H1 (cell line): ENCODE measurements around the gene HINT2. TPM values are rescaled to one million over a fixed set of nuclear protein-coding genes. Genes with fewer than 3 reads are reported as not detected.

Experiments used
- CTCF ChIA-PET: fragments of 300-600 bp; sonication (Branson Sonifier 250); formaldehyde crosslinking; loops from one replicate; lab custom pipeline; 2021; ENCODE audit not compliant: partially characterized antibody; lab: Charles Lee
- POLR2A ChIA-PET: fragments of 300-600 bp; sonication (Branson Sonifier 250); formaldehyde crosslinking; loops from one replicate; lab custom pipeline; 2021; ENCODE audit warnings: inconsistent platforms; ENCODE audit not compliant: partially characterized antibody; lab: Charles Lee
- DNase-seq, 2 experiments: peaks; one replicate each; pipeline versions ENCODE4 v3.0.0 to v3.0.0-alpha.2; 2010 to 2022; ENCODE audit warnings: low spot score in 2 of 2, low read depth in 1 of 2, mixed read lengths in 1 of 2
- FAIRE-seq: peaks from 2 replicates; lab custom pipeline; 2011; peaks lifted over from hg19 to GRCh38; lab: Jason Lieb, UNC
- H2AFZ ChIP-seq: 2 replicates; pipeline ENCODE4 v1.8.1; 2012; ENCODE audit warnings: low read length, inconsistent platforms
- H2AK5ac ChIP-seq: 2 replicates; pipeline ENCODE4 v1.6.1; 2013; ENCODE audit warnings: low read depth, low read length
- H2BK120ac ChIP-seq: replicated peaks from 2 replicates; pipeline ENCODE3; 2013; ENCODE audit warnings: low read depth, low read length, inconsistent platforms
- H2BK12ac ChIP-seq: 2 replicates; pipeline ENCODE4 v1.6.1; 2013; ENCODE audit warnings: low read depth, low read length
- H2BK15ac ChIP-seq: 2 replicates; pipeline ENCODE4 v1.6.1; 2013; ENCODE audit warnings: low read length
- H2BK20ac ChIP-seq: 2 replicates; pipeline ENCODE4 v1.6.1; 2013; ENCODE audit warnings: low read length
- H2BK5ac ChIP-seq: 2 replicates; pipeline ENCODE4 v1.6.1; 2013; ENCODE audit warnings: low read depth, low read length
- H3K14ac ChIP-seq: 2 replicates; pipeline ENCODE4 v1.6.1; 2013; ENCODE audit warnings: inconsistent platforms; ENCODE audit not compliant: insufficient read length
- H3K18ac ChIP-seq: 2 replicates; pipeline ENCODE4 v1.6.1; 2013; ENCODE audit warnings: low read length; ENCODE audit errors: extremely low read depth
- H3K23ac ChIP-seq: 2 replicates; pipeline ENCODE4 v1.6.1; 2013; ENCODE audit warnings: inconsistent platforms; ENCODE audit not compliant: insufficient read length
- H3K23me2 ChIP-seq: 2 replicates; pipeline ENCODE4 v1.6.1; 2013; ENCODE audit warnings: low read depth, low read length
- H3K27ac ChIP-seq: 2 replicates; pipeline ENCODE4 v1.6.1; 2011; ENCODE audit warnings: low read depth, low read length, inconsistent platforms
- H3K27me3 ChIP-seq, 4 experiments: replicated peaks in 1 of 4; 1 replicate in 1 of 4; 2 replicates in 3 of 4; pipeline versions ENCODE4 v1.6.1 to v1.8.1; 2011 to 2013; ENCODE audit warnings: low read length in 3 of 4, mild to moderate bottlenecking in 3 of 4, inconsistent platforms in 2 of 4, mixed read lengths in 2 of 4, moderate library complexity in 1 of 4; ENCODE audit not compliant: control insufficient read depth in 3 of 4, insufficient read depth in 3 of 4; ENCODE audit errors: extremely low read depth in 1 of 4
- H3K36me3 ChIP-seq, 4 experiments: 2 replicates each; pipeline versions ENCODE4 v1.6.1 to v1.8.1; 2011 to 2013; ENCODE audit warnings: mild to moderate bottlenecking in 4 of 4, low read length in 3 of 4, moderate library complexity in 2 of 4, control low read depth in 1 of 4, inconsistent platforms in 1 of 4; ENCODE audit not compliant: insufficient read depth in 4 of 4, control insufficient read depth in 2 of 4
- H3K4ac ChIP-seq: replicated peaks from 2 replicates; pipeline ENCODE3; 2013; ENCODE audit warnings: low read length, low read depth, mixed read lengths, inconsistent platforms; ENCODE audit not compliant: insufficient read length
- H3K4me1 ChIP-seq, 4 experiments: replicated peaks in 1 of 4; 1 replicate in 1 of 4; 2 replicates in 3 of 4; pipeline versions ENCODE4 v1.6.1 to v1.8.1; 2011 to 2013; ENCODE audit warnings: low read length in 3 of 4, inconsistent platforms in 2 of 4, mixed read lengths in 1 of 4; ENCODE audit not compliant: insufficient read depth in 4 of 4, control insufficient read depth in 3 of 4
- H3K4me2 ChIP-seq, 2 experiments: 2 replicates each; pipeline versions ENCODE4 v1.6.1 to v1.8.1; 2011 to 2013; ENCODE audit warnings: low read depth in 2 of 2, low read length in 2 of 2, control low read depth in 1 of 2, inconsistent platforms in 1 of 2, mild to moderate bottlenecking in 1 of 2; ENCODE audit not compliant: insufficient read depth in 1 of 2
- H3K4me3 ChIP-seq, 4 experiments: fragments of 200-600, 300-600 bp in 1 of 4; sonication (generic), shearing (Covaris generic), sonication (Bioruptor Twin) in 1 of 4; 2 replicates each; pipeline versions ENCODE4 v1.5.1 to v1.8.1; 2011 to 2016; ENCODE audit warnings: low read length in 4 of 4, low read depth in 3 of 4, control low read depth in 2 of 4, inconsistent platforms in 2 of 4, mild to moderate bottlenecking in 2 of 4, mixed read lengths in 1 of 4, moderate library complexity in 1 of 4; ENCODE audit not compliant: insufficient read depth in 2 of 4; ENCODE audit errors: extremely low read depth in 1 of 4
- H3K56ac ChIP-seq: replicated peaks from 2 replicates; pipeline ENCODE3; 2013; ENCODE audit warnings: low read depth, mild to moderate bottlenecking, mixed read lengths, low read length, inconsistent platforms; ENCODE audit not compliant: insufficient read length
- H3K79me1 ChIP-seq: 2 replicates; pipeline ENCODE4 v1.6.1; 2013; ENCODE audit warnings: low read depth, low read length, control low read depth
- H3K79me2 ChIP-seq, 2 experiments: 2 replicates each; pipeline versions ENCODE4 v1.6.1 to v1.8.1; 2012 to 2013; ENCODE audit warnings: low read length in 2 of 2, mild to moderate bottlenecking in 2 of 2, inconsistent platforms in 1 of 2; ENCODE audit not compliant: insufficient read depth in 2 of 2, control insufficient read depth in 1 of 2
- H3K9ac ChIP-seq, 4 experiments: replicated peaks in 1 of 4; 1 replicate in 1 of 4; 2 replicates in 3 of 4; pipeline versions ENCODE4 v1.6.1 to v1.8.1; 2011 to 2013; ENCODE audit warnings: low read depth in 3 of 4, low read length in 3 of 4, control low read depth in 2 of 4, mild to moderate bottlenecking in 2 of 4, moderate library complexity in 2 of 4, inconsistent platforms in 1 of 4; ENCODE audit errors: extremely low read depth in 1 of 4
- H3K9me3 ChIP-seq, 2 experiments: 2 replicates each; pipeline versions ENCODE4 v1.6.1 to v1.8.1; 2012 to 2013; ENCODE audit warnings: mild to moderate bottlenecking in 2 of 2, moderate library complexity in 2 of 2, control low read depth in 1 of 2, inconsistent platforms in 1 of 2, low read depth in 1 of 2, low read length in 1 of 2, mixed read lengths in 1 of 2; ENCODE audit not compliant: insufficient read depth in 2 of 2
- H4K20me1 ChIP-seq, 2 experiments: replicated peaks in 1 of 2; 2 replicates each; pipeline versions ENCODE3 to v1.8.1; 2011 to 2013; ENCODE audit warnings: inconsistent platforms in 2 of 2, low read length in 2 of 2, mild to moderate bottlenecking in 1 of 2; ENCODE audit not compliant: insufficient read depth in 2 of 2, control insufficient read depth in 1 of 2
- H4K5ac ChIP-seq: 2 replicates; pipeline ENCODE4 v1.6.1; 2013; ENCODE audit warnings: low read length, low read depth, mixed read lengths, inconsistent platforms; ENCODE audit not compliant: insufficient read length
- H4K8ac ChIP-seq: 2 replicates; pipeline ENCODE4 v1.8.0; 2013; ENCODE audit warnings: mild to moderate bottlenecking, moderate library complexity, low read length, inconsistent platforms; ENCODE audit not compliant: insufficient read depth; ENCODE audit errors: extremely low read depth
- H4K91ac ChIP-seq: replicated peaks from 2 replicates; pipeline ENCODE3; 2013; ENCODE audit warnings: low read length, mixed read lengths, inconsistent platforms; ENCODE audit not compliant: insufficient read length
- CTCF ChIP-seq, 3 experiments: IDR thresholded peaks; 1 replicate in 2 of 3; 2 replicates in 1 of 3; pipeline versions ENCODE4 v1.5.1 to v1.6.1; 2011; ENCODE audit warnings: low read length in 3 of 3, mild to moderate bottlenecking in 3 of 3, inconsistent platforms in 2 of 3, low read depth in 1 of 3, moderate library complexity in 1 of 3; ENCODE audit not compliant: insufficient read depth in 1 of 3; ENCODE audit errors: control extremely low read depth in 1 of 3
- GABPA ChIP-seq: IDR thresholded peaks from 2 replicates; pipeline ENCODE4 v1.6.1; 2011; ENCODE audit warnings: mild to moderate bottlenecking, low read length, moderate library complexity, borderline replicate concordance; ENCODE audit not compliant: insufficient read depth
- HDAC6 ChIP-seq: IDR thresholded peaks from one replicate; pipeline ENCODE4 v1.7.1; 2012; ENCODE audit warnings: low read depth, mild to moderate bottlenecking, inconsistent platforms, low read length, moderate library complexity
- MAFK ChIP-seq: IDR thresholded peaks from 2 replicates; pipeline ENCODE4 v1.6.1; 2012; ENCODE audit warnings: low read depth, mild to moderate bottlenecking, improper control_type of control experiment, low read length
- RBBP5 ChIP-seq: IDR thresholded peaks from 2 replicates; pipeline ENCODE4 v1.7.1; 2012; ENCODE audit warnings: low read depth, mild to moderate bottlenecking, inconsistent platforms, low read length, moderate library complexity, borderline replicate concordance
- RFX5 ChIP-seq: IDR thresholded peaks from 2 replicates; pipeline ENCODE4 v1.6.1; 2011; ENCODE audit warnings: low read depth, low read length, improper control_type of control experiment, borderline replicate concordance
- RXRA ChIP-seq: IDR thresholded peaks from 2 replicates; pipeline ENCODE4 v1.6.1; 2011; ENCODE audit warnings: low read depth, mild to moderate bottlenecking, low read length, moderate library complexity; ENCODE audit not compliant: insufficient read depth
- SUZ12 ChIP-seq: fragments of 200-600 bp; sonication (generic); IDR thresholded peaks from 2 replicates; pipeline ENCODE4 v1.6.1; 2012; ENCODE audit warnings: mild to moderate bottlenecking, inconsistent platforms, low read length, moderate library complexity, mixed read lengths
- TBP ChIP-seq: IDR thresholded peaks from 2 replicates; pipeline ENCODE4 v1.6.1; 2011; ENCODE audit warnings: low read depth, low read length, improper control_type of control experiment
- ZNF274 ChIP-seq: IDR thresholded peaks from 2 replicates; pipeline ENCODE4 v1.7.0; 2012; ENCODE audit warnings: low read length, borderline replicate concordance; ENCODE audit errors: extremely low read depth
- WGBS, 2 experiments: shearing (Covaris generic) in 1 of 2; methylation state at CpG; one replicate each; pipeline versions ENCODE4 v1.1.6 to v1.1.7; 2013 to 2015; ENCODE audit warnings: low lambda C conversion rate in 2 of 2, mixed read lengths in 2 of 2, inconsistent platforms in 1 of 2, low coverage in 1 of 2, missing lambda C conversion rate in 1 of 2; ENCODE audit not compliant: insufficient replicate concordance in 2 of 2, insufficient coverage in 1 of 2, insufficient read length in 1 of 2; ENCODE audit errors: extremely low coverage in 1 of 2, missing lambda C conversion rate in 1 of 2; 5-methylcytosine and 5-hydroxymethylcytosine counted together
- polyA plus RNA-seq, 7 experiments: library from polyadenylated mRNA; depleted of rRNA in 3 of 7; stranded (reverse) in 5 of 7; unstranded in 2 of 7; fragments of >200 nt in 5 of 7; fragments of 200-250 nt in 2 of 7; gene quantifications; 1 replicate in 5 of 7; 2 replicates in 1 of 7; 4 replicates in 1 of 7; pipeline versions ENCODE4 v1.2.1 to v1.2.3, GENCODE V29; 2011 to 2013; ENCODE audit warnings: missing spikeins in 2 of 7, mixed read lengths in 2 of 7
- total RNA-seq: library from RNA; stranded (reverse); fragmentation: NEBNext Ultra II Directional; extraction: Animal tissue kit (Norgen Biotek cat#: 25700); gene quantifications from 2 replicates; pipeline ENCODE4 v1.2.1, GENCODE V29; 2021
- TF ChIP-seq, protein P1 (sequence below): IDR thresholded peaks from 2 replicates; pipeline ENCODE4 v1.6.1; 2012; ENCODE audit warnings: inconsistent platforms

Gene HINT2
- total and polyA plus RNA-seq, 2 of the 8 experiments (the other 6 are each of a cell fraction or from before 2014, with no cell fraction given): 32.1 to 51.2 TPM

DNA sequence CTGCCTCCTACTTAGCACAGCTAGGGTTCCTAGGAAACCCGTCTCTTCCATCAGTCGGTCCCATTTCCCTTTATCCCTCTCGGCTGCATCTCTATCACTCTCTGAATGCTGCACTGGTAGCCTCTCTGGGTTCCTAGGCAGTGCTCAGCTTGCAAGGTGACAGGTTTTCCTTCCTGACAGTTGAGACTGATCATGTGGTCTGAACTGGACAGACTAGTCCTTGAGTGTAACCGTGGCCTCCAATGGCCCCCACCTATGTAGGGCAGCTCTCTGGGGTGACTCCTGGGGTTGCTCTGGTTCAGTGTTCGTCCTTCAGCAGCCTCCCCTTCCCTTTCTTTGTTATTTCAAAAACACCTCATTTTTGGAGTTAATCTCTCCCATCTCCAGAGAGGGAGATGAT lies 18.0 kb upstream of the HINT2 start:
- Histone ChIP-seq H3K9me3 (no peaks in the 10 kb centered on the region), H2BK5ac (no peak overlapping the region), H3K23ac (no peak overlapping the region), H3K9ac (no peak overlapping the region), H3K27me3 (no peaks in the 10 kb centered on the region), H2BK120ac (no peak overlapping the region), H2BK12ac (no peak overlapping the region), H3K4ac (no peak overlapping the region), H2AK5ac (no peak overlapping the region), H3K56ac (no peak overlapping the region), H4K20me1 (no peaks in the 10 kb centered on the region), H3K4me3 (no peak overlapping the region), H2AFZ (no peak overlapping the region), H3K27ac (no peak overlapping the region), H2BK20ac (no peak overlapping the region), H3K4me1 (peaks cover 0 to 12% (median 5%) of the 10 kb centered on the region in 4 experiments; a peak in 5 of 7 replicates), H3K79me1 (no peaks in the 10 kb centered on the region), H3K36me3 (no peaks in the 10 kb centered on the region), H3K4me2 (no peak overlapping the region), H3K23me2 (peaks cover 10% of the 10 kb centered on the region), H3K14ac (no peak overlapping the region), H4K91ac (no peak overlapping the region), H4K8ac (no peak overlapping the region), H2BK15ac (no peak overlapping the region), H4K5ac (no peak overlapping the region), H3K18ac (no peak overlapping the region), H3K79me2 (no peaks in the 10 kb centered on the region)
- CTCF ChIA-PET: interaction anchor here (0.6 to 16.5 kb wide), 6 partner anchors 8 to 43 kb away, joined by 3 to 172 read pairs (median 3); partner anchors contain the start of genes FAM221B and TMEM8B
- DNase-seq: no peak
- POLR2A ChIA-PET: interaction anchor here (2.0 to 3.2 kb wide), 3 partner anchors 9 to 19 kb away, joined by 7 to 18 read pairs (median 9); partner anchors contain the start of gene HINT2
- FAIRE-seq: no peak
- WGBS, 2 experiments: 85% methylated on average over 5 of the region's 5 CpGs; no CpG with 5 or more reads in 1 of the 2 experiments
- TF ChIP-seq SUZ12: no peak
- no peak for TF ChIP-seq MAFK
- TF ChIP-seq GABPA: no peak
- no peak for TF ChIP-seq TBP
- no peak for TF ChIP-seq RXRA
- TF ChIP-seq, protein P1, sequence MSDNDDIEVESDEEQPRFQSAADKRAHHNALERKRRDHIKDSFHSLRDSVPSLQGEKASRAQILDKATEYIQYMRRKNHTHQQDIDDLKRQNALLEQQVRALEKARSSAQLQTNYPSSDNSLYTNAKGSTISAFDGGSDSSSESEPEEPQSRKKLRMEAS: no peak
- no peak for TF ChIP-seq HDAC6
- no peak for TF ChIP-seq CTCF (IDR thresholded peaks at IDR 0.05; ENCODE audit: control extremely low read depth in 1 of 3, insufficient read depth in 1 of 3, low read depth in 1 of 3, low read length in 3 of 3)
- TF ChIP-seq ZNF274: no peak
- no peak for TF ChIP-seq RBBP5
- no peak for TF ChIP-seq RFX5
